ENCODE data around the gene CRADD.
"Not testable (repeated sequence)": the region's sequence is repeated elsewhere in the genome, so short reads cannot be mapped to it uniquely, and the experiment has no call there.

The CRADD gene

GRCh38 chr12:93762059-93762719 lies 85.0 kb downstream of the CRADD start:
- no peak for DNase-seq

- no peak for DNase-seq
Measured at GRCh38 chr12:93762912-93763553, 85.9 kb downstream of the CRADD start.

GRCh38 chr12:93763746-93764147 lies 86.6 kb downstream of the CRADD start:
- DNase-seq = no peak

GRCh38 chr12:93766371-93766770 lies 89.2 kb downstream of the CRADD start:
- DNase-seq = no peak

- peak; percentile 38 for DNase-seq
Measured at GRCh38 chr12:93766796-93767523, 89.8 kb downstream of the CRADD start.

GRCh38 chr12:93767524-93767863 lies 90.3 kb downstream of the CRADD start:
- no peak for DNase-seq

GRCh38 chr12:93772003-93772700 lies 95.0 kb downstream of the CRADD start:
- no peak for DNase-seq

- peak; percentile 38 for DNase-seq
Measured at GRCh38 chr12:93773122-93773871, 96.1 kb downstream of the CRADD start.

- no peak for DNase-seq
Measured at GRCh38 chr12:93776581-93777018, 99.4 kb downstream of the CRADD start.

- DNase-seq = no peak
Measured at GRCh38 chr12:93777254-93777653, 100.1 kb downstream of the CRADD start.

GRCh38 chr12:93778306-93778705 lies 101.1 kb downstream of the CRADD start:
- DNase-seq = no peak

- no peak for DNase-seq
Measured at GRCh38 chr12:93778766-93779165, 101.6 kb downstream of the CRADD start.

GRCh38 chr12:93780101-93780641 lies 103.0 kb downstream of the CRADD start:
- DNase-seq = no peak

GRCh38 chr12:93780886-93781285 lies 103.7 kb downstream of the CRADD start:
- peak; percentile 20 for DNase-seq

GRCh38 chr12:93781961-93782360 lies 104.8 kb downstream of the CRADD start:
- DNase-seq = not testable (repeated sequence)

GRCh38 chr12:93782853-93783252 lies 105.7 kb downstream of the CRADD start:
- DNase-seq = no peak

- peak; percentile 57 for DNase-seq
Measured at GRCh38 chr12:93783832-93784231, 106.7 kb downstream of the CRADD start.

GRCh38 chr12:93784339-93785086 lies 107.3 kb downstream of the CRADD start:
- peak; percentile 40 for DNase-seq

- peak; percentile 41 for DNase-seq
Measured at GRCh38 chr12:93785249-93786010, 108.3 kb downstream of the CRADD start.

GRCh38 chr12:93786656-93787397 lies 109.7 kb downstream of the CRADD start:
- DNase-seq = no peak

All from central memory CD4-positive, alpha-beta T cell (primary cell).